Measurements from ENCODE around the gene COL16A1.

The COL16A1 gene

GRCh38 chr1:31645274-31645568, 58.6 kb downstream of the COL16A1 start:
- no peak for DNase-seq

GRCh38 chr1:31644560-31645273, 59.1 kb downstream of the COL16A1 start, which contains the start of gene PEF1:
Gene PEF1 (minus strand): TSS chr1:31644876. CDS start chr1:31644864, 12 bp downstream.
- peak; percentile 98 for DNase-seq

- DNase-seq: peak in 1 of 4 experiments; percentile 48
These were observed 59.7 kb downstream of the COL16A1 start for GRCh38 chr1:31643976-31644559.

GRCh38 chr1:31642897-31643296, 60.9 kb downstream of the COL16A1 start:
- no peak for DNase-seq

GRCh38 chr1:31642366-31642765, 61.5 kb downstream of the COL16A1 start:
- no peak for DNase-seq

- DNase-seq: no peak
These were observed 62.9 kb downstream of the COL16A1 start for GRCh38 chr1:31640964-31641363.

- DNase-seq: no peak
These were observed 63.6 kb downstream of the COL16A1 start for GRCh38 chr1:31640179-31640578.

- no peak for DNase-seq
These were observed 64.3 kb downstream of the COL16A1 start for GRCh38 chr1:31639543-31639942.

GRCh38 chr1:31637915-31638673, 65.7 kb downstream of the COL16A1 start:
- DNase-seq: no peak

- DNase-seq: no peak
These were observed 70.7 kb downstream of the COL16A1 start for GRCh38 chr1:31633117-31633516.

GRCh38 chr1:31632649-31633048, 71.2 kb downstream of the COL16A1 start:
- no peak for DNase-seq

- no peak for DNase-seq
These were observed 74.8 kb downstream of the COL16A1 start for GRCh38 chr1:31628931-31629556.

- DNase-seq: no peak
These were observed 75.8 kb downstream of the COL16A1 start for GRCh38 chr1:31627930-31628559.

GRCh38 chr1:31627301-31627929, 76.4 kb downstream of the COL16A1 start:
- no peak for DNase-seq

GRCh38 chr1:31626223-31627207, 77.3 kb downstream of the COL16A1 start:
- no peak for DNase-seq

GRCh38 chr1:31625561-31626222, 78.1 kb downstream of the COL16A1 start:
- DNase-seq: no peak

- no peak for DNase-seq
These were observed 78.9 kb downstream of the COL16A1 start for GRCh38 chr1:31624731-31625514.

GRCh38 chr1:31624309-31624708, 79.5 kb downstream of the COL16A1 start:
- no peak for DNase-seq

- no peak for DNase-seq
These were observed 80.5 kb downstream of the COL16A1 start for GRCh38 chr1:31623365-31623764.
